AG04450 (cell line): Measurements from ENCODE around the gene CNTNAP5. TPM values are rescaled to one million over a fixed set of nuclear protein-coding genes. Genes with fewer than 3 reads are reported as not detected.

ENCODE experiments used
- CTCF ChIA-PET: fragments of 300-600, 350-600 bp; formaldehyde crosslinking; extraction: SDS; loops from one replicate; lab custom pipeline; 2022; ENCODE audit warnings: antibody characterized with exemption, inconsistent platforms; lab: Charles Lee
- POLR2A ChIA-PET: fragments of 350-600 bp; formaldehyde crosslinking; extraction: SDS; loops from one replicate; lab custom pipeline; 2021; ENCODE audit warnings: antibody characterized with exemption, inconsistent platforms; lab: Yijun Ruan, JAX
- DNase-seq: peaks from one replicate; pipeline ENCODE4 v3.0.0-alpha.2; 2011; ENCODE audit warnings: low read depth, low spot score
- H3K27ac ChIP-seq: one replicate; pipeline ENCODE4 v1.5.1; 2012; ENCODE audit warnings: low read depth, low read length, control low read depth
- H3K27me3 ChIP-seq: one replicate; pipeline ENCODE4 v1.6.0; 2012; ENCODE audit warnings: low read length; ENCODE audit not compliant: control insufficient read depth, insufficient read depth
- H3K4me3 ChIP-seq: 2 replicates; pipeline ENCODE4 v1.5.1; 2011; ENCODE audit warnings: mild to moderate bottlenecking, low read depth, low read length, control low read depth
- H3K9me3 ChIP-seq: 2 replicates; pipeline ENCODE4 v1.5.1; 2012; ENCODE audit warnings: low read length; ENCODE audit not compliant: control insufficient read depth, insufficient read depth
- CTCF ChIP-seq: IDR thresholded peaks from 2 replicates; pipeline ENCODE4 v1.5.1; 2011; ENCODE audit warnings: low read depth, low read length, control low read depth, inconsistent platforms
- polyA plus RNA-seq: library from polyadenylated mRNA; depleted of rRNA; stranded (reverse); fragments of >200 nt; gene quantifications from 2 replicates; pipeline ENCODE4 v1.2.3, GENCODE V29; 2011

Gene CNTNAP5
- polyA plus RNA-seq, 1 experiment, result not detected

GRCh38 chr2:124476291-124476690 is 451.2 kb downstream of the CNTNAP5 start:
- CTCF ChIA-PET, result no interaction called here
- Histone ChIP-seq H3K4me3 (no peak overlapping the region), H3K27me3 (no peaks in the 10 kb centered on the region), H3K9me3 (no peaks in the 10 kb centered on the region), H3K27ac (no peak overlapping the region)
- POLR2A ChIA-PET, result no interaction called here
- no peak for DNase-seq
- no peak for TF ChIP-seq CTCF

GRCh38 chr2:124478761-124479160 is 453.7 kb downstream of the CNTNAP5 start:
- ChIA-PET CTCF (no interaction called here), POLR2A (no interaction called here)
- no peak overlapping the region for H3K4me3 ChIP-seq
- H3K27me3 ChIP-seq, result no peaks in the 10 kb centered on the region
- H3K27ac ChIP-seq, result no peak overlapping the region
- TF ChIP-seq CTCF, result no peak
- peaks cover 12% of the 10 kb centered on the region; the same call in 1 of the 2 replicates for H3K9me3 ChIP-seq
- DNase-seq, result no peak

GRCh38 chr2:124480958-124481357 is 455.9 kb downstream of the CNTNAP5 start:
- Histone ChIP-seq H3K27me3 (no peaks in the 10 kb centered on the region), H3K9me3 (peaks cover 18% of the 10 kb centered on the region), H3K4me3 (no peak overlapping the region), H3K27ac (no peak overlapping the region)
- DNase-seq, result no peak
- TF ChIP-seq CTCF, result no peak
- ChIA-PET CTCF (no interaction called here), POLR2A (no interaction called here)

GRCh38 chr2:124482044-124482443 is 457.0 kb downstream of the CNTNAP5 start:
- peaks cover 18% of the 10 kb centered on the region for H3K9me3 ChIP-seq
- CTCF ChIA-PET, result no interaction called here
- POLR2A ChIA-PET, result no interaction called here

GRCh38 chr2:124482551-124482950 is 457.5 kb downstream of the CNTNAP5 start:
- no peak for TF ChIP-seq CTCF
- ChIA-PET CTCF (no interaction called here), POLR2A (no interaction called here)
- DNase-seq, result no peak
- Histone ChIP-seq H3K27ac (no peak overlapping the region), H3K4me3 (no peak overlapping the region), H3K9me3 (peaks cover 18% of the 10 kb centered on the region), H3K27me3 (no peaks in the 10 kb centered on the region)

More at GRCh38 chr2:124482044-124482443, 457.0 kb downstream of the CNTNAP5 start:
- H3K27me3 ChIP-seq, result no peaks in the 10 kb centered on the region
- H3K4me3 ChIP-seq, result no peak overlapping the region
- H3K27ac ChIP-seq, result no peak overlapping the region
- TF ChIP-seq CTCF, result no peak
- DNase-seq, result no peak
